ENCODE results near the gene CTPS2. TPM values are rescaled to one million over a fixed set of nuclear protein-coding genes. Genes with fewer than 3 reads are reported as not detected.

CTPS2 gene
- total and polyA plus RNA-seq, 2 donors from 2014 or later: 5.9 to 13.7 TPM

GRCh38 chrX:16745102-16745501 is 32.6 kb upstream of the CTPS2 start:
- H3K9ac ChIP-seq (ENCODE audit: low read length in 3 of 3): no peak overlapping the region
- H3K27ac ChIP-seq (ENCODE audit: low read depth in 2 of 2, low read length in 2 of 2): no peak overlapping the region
- H3K27me3 ChIP-seq (ENCODE audit: control insufficient read depth, insufficient read depth, low read length): no peaks in the 10 kb centered on the region
- no peak for TF ChIP-seq CTCF (IDR thresholded peaks at IDR 0.05; ENCODE audit: borderline replicate concordance, extremely low read depth, insufficient read depth)
- no peaks in the 10 kb centered on the region for H3K9me3 ChIP-seq (ENCODE audit: control insufficient read depth in 2 of 3, insufficient read depth in 1 of 3, low read length in 3 of 3)
- intact Hi-C loops (cut with DNase I): no loop called here
- no peak for FAIRE-seq
- no peak for DNase-seq
- H3K4me1 ChIP-seq (ENCODE audit: control insufficient read depth in 2 of 3, insufficient read depth in 2 of 3, low read depth in 1 of 3, low read length in 3 of 3): no peaks in the 10 kb centered on the region
- H3K4me3 ChIP-seq (ENCODE audit: low read length in 3 of 3): no peak overlapping the region
- peaks cover 4 to 12% (median 6%) of the 10 kb centered on the region in 3 donors for H3K36me3 ChIP-seq (ENCODE audit: control insufficient read depth in 2 of 3, insufficient read depth in 3 of 3, low read length in 3 of 3)

GRCh38 chrX:16743604-16744325 is 31.3 kb upstream of the CTPS2 start:
- H3K4me3 ChIP-seq (ENCODE audit: low read length in 3 of 3): no peak overlapping the region
- no peaks in the 10 kb centered on the region for H3K9me3 ChIP-seq (ENCODE audit: control insufficient read depth in 2 of 3, insufficient read depth in 1 of 3, low read length in 3 of 3)
- no peak overlapping the region for H3K9ac ChIP-seq (ENCODE audit: low read length in 3 of 3)
- no peaks in the 10 kb centered on the region for H3K27me3 ChIP-seq (ENCODE audit: control insufficient read depth, insufficient read depth, low read length)
- H3K4me1 ChIP-seq (ENCODE audit: control insufficient read depth in 2 of 3, insufficient read depth in 2 of 3, low read depth in 1 of 3, low read length in 3 of 3): no peaks in the 10 kb centered on the region
- no peak for FAIRE-seq
- DNase-seq: no peak
- intact Hi-C loops (cut with DNase I): no loop called here
- H3K36me3 ChIP-seq (ENCODE audit: control insufficient read depth in 2 of 3, insufficient read depth in 3 of 3, low read length in 3 of 3): peaks cover 3 to 8% (median 4%) of the 10 kb centered on the region in 3 donors
- no peak for TF ChIP-seq CTCF (IDR thresholded peaks at IDR 0.05; ENCODE audit: borderline replicate concordance, extremely low read depth, insufficient read depth)
- H3K27ac ChIP-seq (ENCODE audit: low read depth in 2 of 2, low read length in 2 of 2): no peak overlapping the region

- no peak for TF ChIP-seq CTCF (IDR thresholded peaks at IDR 0.05; ENCODE audit: borderline replicate concordance, extremely low read depth, insufficient read depth)
- H3K9ac ChIP-seq (ENCODE audit: low read length in 3 of 3): no peak overlapping the region
- no peak overlapping the region for H3K4me3 ChIP-seq (ENCODE audit: low read length in 3 of 3)
- intact Hi-C loops (cut with DNase I): no loop called here
- no peaks in the 10 kb centered on the region for H3K27me3 ChIP-seq (ENCODE audit: control insufficient read depth, insufficient read depth, low read length)
- peaks cover 5 to 7% (median 7%) of the 10 kb centered on the region in 3 donors for H3K36me3 ChIP-seq (ENCODE audit: control insufficient read depth in 2 of 3, insufficient read depth in 3 of 3, low read length in 3 of 3)
- FAIRE-seq: no peak
- H3K9me3 ChIP-seq (ENCODE audit: control insufficient read depth in 2 of 3, insufficient read depth in 1 of 3, low read length in 3 of 3): no peaks in the 10 kb centered on the region
- no peak for DNase-seq
- H3K27ac ChIP-seq (ENCODE audit: low read depth in 2 of 2, low read length in 2 of 2): no peak overlapping the region
- H3K4me1 ChIP-seq (ENCODE audit: control insufficient read depth in 2 of 3, insufficient read depth in 2 of 3, low read depth in 1 of 3, low read length in 3 of 3): no peaks in the 10 kb centered on the region
Measured at GRCh38 chrX:16739574-16739973, 27.1 kb upstream of the CTPS2 start.

Measured in kidney (tissue), 14 donors.